HG03342 (cell line): ENCODE data around the gene HHIPL1.
"Not testable (repeated sequence)": the region's sequence is repeated elsewhere in the genome, so short reads cannot be mapped to it uniquely, and the experiment has no call there.

Experiments used
- ATAC-seq: cut with Tn5 transposase; IDR thresholded peaks from one replicate; pipeline ENCODE4 v1.9.1; 2021; ENCODE audit warnings: mild to moderate bottlenecking, moderate library complexity; ENCODE audit not compliant: unreplicated experiment

The HHIPL1 gene

GRCh38 chr14:99657645-99658155 is 12.8 kb downstream of the HHIPL1 start:
- ATAC-seq: no peak

DNA sequence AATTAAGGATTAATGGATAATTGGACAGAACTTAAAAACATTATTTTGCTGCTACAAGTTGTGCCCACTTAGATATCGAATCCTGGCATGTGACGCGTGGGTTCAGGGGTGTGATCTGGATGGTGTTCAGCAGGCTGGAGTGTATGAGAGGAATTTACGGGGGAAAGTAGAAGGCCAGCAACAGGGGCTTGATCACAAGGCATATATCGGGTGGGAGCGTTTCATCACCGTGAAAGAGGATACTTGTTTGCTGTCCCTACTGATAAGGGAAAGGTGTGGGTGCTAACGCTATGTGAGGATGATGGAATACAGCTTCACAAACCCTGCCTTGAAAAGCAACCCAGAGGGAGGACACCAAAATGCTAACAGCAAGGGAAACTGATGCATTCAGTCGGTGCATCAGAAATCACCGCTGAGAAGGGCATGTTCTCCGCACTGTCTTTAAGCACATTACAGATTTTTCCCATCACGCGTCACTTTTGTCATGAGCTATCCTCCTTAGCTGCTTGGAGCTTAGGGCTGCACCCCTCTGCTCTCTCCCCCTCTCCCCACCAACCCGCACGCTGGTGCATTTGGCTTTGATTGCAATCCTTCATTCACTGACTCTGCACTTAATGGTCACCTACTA is 13.4 kb downstream of the HHIPL1 start:
- ATAC-seq: no peak

- ATAC-seq: no peak
These were observed 14.4 kb downstream of the HHIPL1 start for GRCh38 chr14:99659333-99659741.

- ATAC-seq: no peak
These were observed 15.2 kb downstream of the HHIPL1 start for GRCh38 chr14:99660006-99660566.

- ATAC-seq: no peak
These were observed 15.9 kb downstream of the HHIPL1 start for GRCh38 chr14:99660794-99661193.

DNA sequence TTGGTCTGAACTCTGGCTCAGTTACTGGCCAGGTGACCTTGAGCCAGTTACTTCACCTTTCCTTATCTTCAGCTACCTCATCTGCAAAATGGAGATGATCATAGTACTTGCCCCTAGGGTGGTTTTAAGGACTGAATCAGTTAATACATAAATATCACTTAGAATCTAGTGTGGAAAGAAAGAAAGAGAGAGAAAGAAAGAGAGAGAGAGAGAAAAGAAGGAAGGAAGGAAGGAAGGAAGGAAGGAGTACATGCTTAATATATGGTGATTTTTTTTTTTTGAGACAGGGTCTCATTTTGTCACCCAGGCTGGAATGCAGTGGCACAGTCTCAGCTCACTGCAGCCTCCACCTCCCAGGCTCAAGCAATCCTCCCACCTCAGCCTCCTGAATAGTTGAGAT is 16.3 kb downstream of the HHIPL1 start:
- ATAC-seq: not testable (repeated sequence)

GRCh38 chr14:99662846-99663245 is 17.9 kb downstream of the HHIPL1 start:
- ATAC-seq: no peak

DNA sequence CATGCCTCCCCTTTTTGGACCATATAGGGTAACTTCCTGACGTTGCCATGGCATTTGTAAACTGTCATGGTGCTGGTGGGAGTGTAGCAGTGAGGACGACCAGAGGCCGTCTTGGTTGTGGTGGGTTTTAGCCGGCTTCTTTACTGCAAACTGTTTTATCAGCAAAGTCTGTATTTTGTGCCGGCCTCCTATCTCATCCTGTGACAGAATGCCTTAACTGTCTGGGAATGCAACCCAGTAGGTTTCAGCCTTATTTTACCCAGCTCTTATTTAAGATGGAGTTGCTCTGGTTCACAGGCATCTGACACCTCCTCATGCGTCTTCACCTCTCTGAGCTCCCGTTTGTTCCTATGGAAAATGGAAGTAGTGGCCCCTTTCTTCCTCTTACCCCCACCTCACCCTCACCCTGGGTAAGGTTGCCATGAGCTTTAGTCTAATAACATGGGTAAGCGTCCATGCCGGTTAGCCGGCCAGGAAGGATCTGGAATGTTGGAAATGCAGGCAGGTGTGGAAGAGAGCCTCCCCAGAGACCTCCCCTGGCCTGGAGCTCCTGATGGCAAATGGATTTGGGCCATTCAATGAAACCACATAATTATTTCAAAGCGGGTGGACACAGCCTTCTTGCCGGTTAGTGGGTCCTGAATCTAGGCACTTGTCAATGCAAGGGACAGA is 18.6 kb downstream of the HHIPL1 start:
- ATAC-seq: no peak

GRCh38 chr14:99664058-99664936 is 19.4 kb downstream of the HHIPL1 start:
- ATAC-seq: no peak

DNA sequence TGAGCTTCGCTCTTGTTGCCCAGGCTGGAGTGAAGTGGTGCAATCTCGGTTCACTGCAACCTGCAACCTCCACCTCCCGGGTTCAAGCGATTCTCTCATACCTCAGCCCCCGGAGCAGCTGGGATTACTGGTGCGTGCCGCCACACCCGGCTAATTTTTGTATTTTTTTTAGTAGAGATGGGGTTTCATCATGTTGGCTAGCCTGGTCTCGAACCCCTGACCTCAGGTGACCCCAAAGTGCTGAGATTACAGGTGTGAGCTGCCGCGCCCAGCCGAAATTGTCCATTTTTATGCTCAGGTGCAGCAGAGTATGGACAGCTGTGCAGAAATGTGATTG is 20.0 kb downstream of the HHIPL1 start:
- no peak for ATAC-seq

DNA sequence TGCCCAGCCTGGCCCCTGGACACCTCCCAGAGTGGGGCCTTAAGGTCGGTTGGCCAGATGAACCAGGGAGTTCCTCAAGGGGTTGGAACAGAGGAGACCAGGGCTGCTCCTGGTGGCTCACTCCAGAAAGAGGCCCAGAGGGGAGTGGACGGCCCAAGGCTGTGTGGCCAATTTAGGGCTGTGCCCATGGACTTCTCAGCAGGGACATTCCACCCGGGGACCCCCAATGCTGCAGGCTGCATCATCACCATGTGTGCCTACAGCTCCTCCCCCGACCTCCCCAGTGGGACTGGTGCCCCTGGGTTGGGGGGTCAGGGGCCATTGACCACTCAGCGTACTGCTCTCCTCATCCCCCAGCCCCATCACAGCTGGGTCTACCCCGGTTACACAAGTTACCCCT is 21.6 kb downstream of the HHIPL1 start:
- no peak for ATAC-seq

DNA sequence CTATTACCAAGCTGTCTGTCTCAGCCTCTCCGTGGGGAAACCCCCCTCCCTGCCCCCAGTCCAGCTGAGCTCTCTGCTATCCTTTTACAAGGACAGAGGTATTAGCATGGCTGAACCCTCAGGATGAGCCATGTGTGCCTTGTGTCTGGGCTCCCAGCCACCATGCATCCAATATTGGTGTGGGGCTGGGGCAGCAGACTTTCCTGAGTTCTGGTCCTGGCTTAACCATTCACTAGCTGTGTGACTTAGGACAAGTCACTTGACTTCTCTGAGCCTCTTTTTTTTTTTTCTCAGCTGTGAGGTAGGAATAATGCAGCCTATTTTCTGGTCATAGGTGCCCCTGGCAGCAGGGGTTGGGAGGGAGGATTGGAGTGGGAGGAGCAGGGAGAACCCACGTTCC is 22.1 kb downstream of the HHIPL1 start:
- no peak for ATAC-seq

DNA sequence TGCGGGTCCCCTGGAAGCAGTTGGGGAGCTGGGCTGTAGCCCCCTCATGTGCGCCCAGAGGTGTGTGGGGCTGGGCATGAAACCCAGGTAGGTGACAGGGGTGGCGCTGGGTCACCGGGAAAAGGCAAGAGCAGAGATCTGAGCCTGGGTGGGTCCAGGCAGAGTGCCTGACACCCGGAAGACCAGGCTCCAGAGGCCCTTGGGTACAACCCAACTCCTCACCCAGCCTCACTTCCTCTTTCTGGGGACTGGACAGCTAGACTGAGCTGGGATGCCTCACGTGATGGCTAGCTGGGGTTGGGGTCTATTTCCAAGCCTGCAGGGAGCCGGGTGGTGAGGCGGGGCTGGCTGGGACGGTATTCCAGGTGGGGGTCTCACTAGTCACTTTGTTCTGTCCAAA is 22.9 kb downstream of the HHIPL1 start:
- ATAC-seq: no peak

DNA sequence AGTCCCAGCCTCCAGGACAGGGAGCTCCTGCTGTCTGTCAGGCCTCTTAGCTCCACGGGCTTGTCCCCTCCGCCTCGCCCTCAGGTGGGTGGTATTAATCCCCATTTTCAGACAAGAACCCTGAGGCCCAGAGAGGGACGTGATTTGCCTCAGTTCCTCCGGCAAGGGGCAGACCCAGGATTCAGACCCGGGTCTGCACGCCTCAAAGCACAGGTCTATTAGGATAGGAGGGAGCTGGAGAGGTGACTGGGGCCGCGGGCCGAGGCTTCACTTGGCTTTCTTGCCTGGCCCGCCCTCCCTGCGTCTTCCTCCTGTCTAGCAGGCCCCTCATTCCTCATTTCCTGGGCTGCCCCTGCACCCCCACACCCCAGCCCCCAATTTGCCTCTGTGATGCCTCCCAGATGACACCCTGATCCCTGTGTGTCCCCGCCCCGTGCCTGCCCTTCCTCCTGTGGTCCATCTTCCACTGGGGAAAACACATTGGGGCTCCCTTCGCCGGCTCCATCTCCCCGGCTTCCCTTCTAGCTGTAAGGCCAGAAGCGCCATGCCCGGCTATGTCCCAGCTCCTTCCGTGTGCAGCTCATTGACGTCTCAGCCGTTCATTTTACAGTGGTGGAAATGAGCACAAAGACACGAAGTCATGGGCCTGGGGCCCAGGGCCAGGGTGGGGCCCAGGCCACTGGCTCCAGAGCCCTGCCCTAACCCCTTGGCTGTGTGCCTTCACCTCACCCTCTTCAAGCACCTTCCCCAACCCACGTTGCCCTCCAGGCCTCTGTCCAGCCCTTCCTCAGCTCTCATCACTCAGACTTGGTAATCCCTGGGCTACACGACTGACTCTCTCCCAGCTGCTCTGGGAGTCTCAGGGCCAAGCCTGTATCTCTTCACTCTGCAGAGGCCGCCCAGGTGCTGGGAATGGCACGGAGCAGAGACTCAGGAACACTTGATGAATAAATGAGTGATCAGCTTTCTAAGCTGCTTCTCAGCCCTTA is 23.7 kb downstream of the HHIPL1 start:
- ATAC-seq: no peak

- no peak for ATAC-seq
These were observed 25.7 kb downstream of the HHIPL1 start for GRCh38 chr14:99670361-99671234.

DNA sequence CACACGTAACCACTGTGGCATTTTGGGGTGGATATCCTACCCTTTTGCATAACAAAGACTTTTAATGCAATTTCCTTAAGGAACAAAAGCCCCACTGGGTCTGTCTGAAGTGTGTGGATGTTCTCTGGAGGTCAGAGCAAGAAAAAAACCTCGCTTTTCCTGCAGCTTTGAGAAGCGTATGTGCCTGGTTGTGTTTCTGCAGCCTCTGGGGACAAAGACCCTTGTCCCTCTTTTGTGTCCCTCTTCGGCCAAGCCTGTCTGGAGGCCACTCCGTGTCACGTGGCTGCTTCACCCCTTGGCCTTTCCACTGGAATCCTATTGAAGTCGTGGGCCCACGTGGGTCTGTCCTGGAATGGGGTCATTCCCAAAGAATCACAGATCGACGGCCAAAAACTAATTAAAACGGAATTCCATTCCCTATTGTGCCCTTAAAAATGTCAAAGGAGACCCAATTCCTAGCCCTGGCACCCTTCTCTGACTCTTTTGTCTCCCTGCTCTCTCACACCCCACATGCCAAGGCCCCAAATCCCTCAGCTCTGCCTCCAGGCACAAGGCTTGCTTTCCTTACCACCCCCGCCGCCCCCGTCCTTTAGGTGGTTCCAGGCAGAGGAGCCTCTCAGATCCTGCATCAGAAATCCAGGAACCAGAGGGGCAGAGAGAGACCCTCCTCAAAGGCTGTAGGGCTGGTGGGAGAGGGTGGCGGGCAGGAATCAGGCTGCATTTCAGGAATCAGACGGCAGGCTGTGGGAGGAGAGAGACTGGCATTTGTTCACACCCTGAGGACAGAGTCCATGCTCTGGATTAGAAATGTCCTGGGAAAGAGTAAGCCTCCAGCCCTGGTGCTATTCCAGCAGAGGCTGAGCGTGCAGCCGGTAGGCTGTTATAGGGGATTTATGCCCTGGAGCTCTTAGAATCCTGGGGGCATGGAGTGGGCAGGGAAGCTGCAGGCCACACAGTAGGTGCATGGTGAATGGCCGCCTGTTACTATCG is 26.6 kb downstream of the HHIPL1 start:
- ATAC-seq: no peak

DNA sequence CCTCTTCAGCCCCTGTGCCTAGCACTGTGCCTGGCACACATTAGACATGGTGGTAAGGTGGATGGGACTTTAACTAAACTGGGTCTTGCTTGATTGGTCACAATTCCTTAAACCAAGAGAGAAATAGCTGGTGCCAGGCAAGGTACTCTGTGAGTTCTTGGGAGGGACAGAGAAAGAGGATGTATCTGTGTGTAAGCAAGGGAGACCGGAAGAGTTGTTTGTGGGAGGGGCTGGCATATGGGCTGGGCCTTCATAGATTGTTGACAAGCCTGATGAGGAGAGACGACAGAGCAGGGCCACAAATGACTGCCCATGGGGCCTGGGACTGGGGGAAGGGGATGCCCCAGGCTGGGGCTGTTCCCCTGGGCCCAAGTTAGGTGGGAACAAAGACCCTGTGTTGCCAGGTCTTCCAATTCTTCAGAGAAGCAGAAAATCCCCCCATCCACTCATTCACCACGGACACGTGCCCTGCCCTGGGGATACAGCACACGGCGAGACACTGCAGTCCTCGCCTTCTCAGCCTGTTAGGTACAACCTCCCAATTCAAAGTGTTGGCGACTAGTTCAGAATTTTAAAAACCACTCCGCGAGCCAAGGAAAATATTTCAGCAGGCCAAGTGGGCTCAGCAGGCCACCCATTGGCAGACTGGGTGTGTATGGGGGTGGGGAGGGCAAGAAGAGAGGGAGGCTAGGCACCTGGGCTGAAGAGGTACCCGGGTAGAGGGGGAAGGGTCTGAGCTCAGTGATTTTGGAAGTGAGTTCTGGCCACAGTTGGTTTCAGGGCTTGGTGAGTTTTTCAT is 27.8 kb downstream of the HHIPL1 start:
- peak; percentile 81 for ATAC-seq
